GM15510 (cell line): ENCODE results near the gene PAK5.

Experiments
- POLR2A ChIP-seq: IDR thresholded peaks from 3 replicates; pipeline ENCODE4 v1.6.1; 2011; ENCODE audit warnings: borderline replicate concordance; ENCODE audit not compliant: insufficient read length; ENCODE audit errors: extremely low read depth

Gene PAK5

DNA sequence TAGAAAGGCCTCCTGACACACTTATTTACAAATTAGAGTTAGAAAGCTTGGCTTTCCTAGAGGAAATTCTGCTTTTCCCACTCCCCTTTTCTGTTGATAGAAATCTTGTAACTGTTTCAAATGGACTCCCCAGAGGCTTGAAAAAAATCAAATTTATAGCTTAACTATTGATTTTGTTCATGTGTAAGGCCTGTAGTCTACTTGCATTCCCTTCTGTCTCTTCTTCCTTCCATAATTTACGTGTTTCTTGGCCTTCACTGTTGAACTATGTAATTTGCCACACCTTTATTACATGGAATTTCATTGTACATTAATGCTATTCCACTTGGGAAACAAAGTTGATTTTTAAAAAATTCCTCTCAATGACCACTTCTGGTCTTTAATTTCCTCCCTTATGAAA is 243.1 kb downstream of the PAK5 start:
- no peak for TF ChIP-seq POLR2A

DNA sequence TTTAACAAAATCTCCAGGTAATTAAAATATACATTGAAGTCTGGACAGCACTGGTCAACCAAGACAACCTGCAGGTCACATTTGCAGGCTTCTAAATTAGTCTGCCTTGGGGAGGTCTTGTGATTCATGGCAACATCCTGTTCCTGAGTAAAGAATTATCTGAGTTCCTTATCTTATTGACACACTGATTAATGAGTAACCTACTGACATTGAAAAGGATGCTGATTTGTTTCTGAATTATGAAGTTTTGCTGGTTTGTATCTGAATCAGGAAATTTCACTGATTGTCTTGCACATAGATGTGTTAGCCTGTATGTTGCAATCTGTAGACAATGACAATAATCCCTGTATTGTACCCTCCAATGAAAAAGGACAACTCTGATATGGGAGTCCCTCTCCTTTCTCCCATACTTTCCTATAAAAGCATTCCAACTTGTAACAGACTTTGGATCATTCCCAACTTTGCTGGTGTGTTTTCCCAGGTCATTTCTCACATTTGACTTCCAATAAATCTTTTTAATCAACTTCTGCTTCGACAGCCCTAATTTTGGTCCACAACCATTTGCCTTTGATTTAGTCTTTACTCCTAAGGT is 244.5 kb downstream of the PAK5 start:
- no peak for TF ChIP-seq POLR2A

DNA sequence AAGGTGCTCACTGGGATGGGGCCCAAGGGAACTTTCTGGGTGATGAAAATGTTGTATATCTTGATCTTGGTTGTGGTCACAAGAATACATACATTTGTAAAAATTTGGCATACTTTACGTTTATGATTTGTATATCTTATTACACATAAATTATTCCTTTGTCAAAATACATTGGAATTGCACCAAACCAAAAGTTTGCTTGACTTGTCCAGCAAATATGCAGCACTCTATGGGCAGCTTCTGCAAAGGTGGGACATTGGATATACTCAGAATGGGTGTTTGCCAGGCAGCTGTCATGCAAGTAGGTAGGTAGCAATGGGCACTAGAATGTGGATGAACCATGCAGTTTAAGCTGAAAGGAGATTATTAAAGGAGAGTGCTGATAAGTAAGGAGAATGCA is 246.5 kb downstream of the PAK5 start:
- TF ChIP-seq POLR2A, result no peak

DNA sequence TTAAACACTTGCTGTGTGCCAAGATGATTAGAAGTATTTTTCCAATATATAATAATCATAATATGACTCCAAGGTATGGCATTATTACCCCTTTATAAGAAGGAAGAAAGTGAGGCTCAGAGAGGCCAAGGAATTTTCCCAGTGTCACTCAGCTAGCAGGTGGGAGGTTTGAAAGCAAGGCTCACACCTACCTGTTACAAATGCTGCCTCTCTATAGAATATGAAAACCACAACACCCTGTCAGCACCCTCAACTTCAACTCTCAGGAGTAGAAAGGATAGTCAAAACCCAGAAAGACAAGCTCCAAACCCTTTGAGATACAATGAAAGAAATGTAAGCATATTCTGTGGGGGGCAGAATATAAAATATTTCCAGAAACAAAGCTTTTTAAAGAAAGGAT is 247.8 kb downstream of the PAK5 start:
- no peak for TF ChIP-seq POLR2A

DNA sequence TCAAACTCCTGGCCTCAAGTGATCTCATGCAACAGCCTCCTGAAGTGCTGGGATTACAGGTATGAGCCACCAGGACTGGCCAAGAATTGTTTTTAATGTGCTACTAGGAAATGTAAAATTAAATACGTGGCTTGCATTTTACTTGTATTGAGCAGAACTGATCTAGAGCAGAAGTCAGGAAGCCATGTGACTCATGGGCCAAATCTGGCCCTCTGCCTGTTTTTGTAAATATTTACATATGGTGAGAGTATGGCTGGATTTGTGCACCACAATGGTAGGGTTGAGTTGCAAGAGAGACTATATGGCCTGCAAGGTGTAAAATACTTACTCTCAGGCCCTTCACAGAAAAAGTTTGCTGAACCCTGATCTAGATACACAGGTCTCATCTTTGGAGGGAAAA is 248.7 kb downstream of the PAK5 start:
- TF ChIP-seq POLR2A, result no peak

DNA sequence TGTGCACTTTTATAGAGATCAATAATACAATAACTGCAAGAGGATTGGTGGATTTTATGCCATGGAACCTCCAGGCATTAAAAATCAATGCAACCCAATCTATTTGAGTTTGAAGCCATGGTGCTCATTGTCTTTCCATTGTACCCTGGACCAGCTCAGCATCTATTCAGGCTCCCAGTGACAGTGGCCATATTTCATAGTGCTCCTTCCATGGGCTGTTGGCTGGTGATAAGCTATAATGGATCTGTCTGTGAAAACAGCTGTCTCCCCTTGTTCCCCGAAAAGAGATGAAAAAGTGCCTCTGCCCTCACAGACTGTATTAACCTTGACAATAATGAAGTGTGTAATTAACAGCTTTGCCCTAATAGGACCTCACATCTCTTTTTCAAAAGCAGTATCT is 250.2 kb downstream of the PAK5 start:
- no peak for TF ChIP-seq POLR2A

DNA sequence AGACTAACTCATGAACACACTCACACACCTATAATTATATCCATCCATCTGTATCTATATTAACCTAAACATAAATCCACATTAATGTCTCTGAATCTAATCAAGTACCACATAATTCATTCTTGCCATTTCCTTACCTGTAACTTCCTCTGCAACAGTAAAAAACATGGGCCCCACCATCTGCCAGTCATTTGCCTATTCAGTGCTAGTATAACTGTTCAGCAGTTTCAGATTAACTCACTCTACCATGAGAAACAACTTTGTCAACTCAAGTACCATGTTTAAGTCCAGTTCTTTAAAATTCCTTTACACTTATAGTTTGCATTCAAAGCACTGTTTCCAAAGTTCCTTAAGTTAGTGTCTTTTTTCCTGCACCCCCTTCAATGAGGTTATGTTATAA is 255.7 kb downstream of the PAK5 start:
- TF ChIP-seq POLR2A, result no peak

DNA sequence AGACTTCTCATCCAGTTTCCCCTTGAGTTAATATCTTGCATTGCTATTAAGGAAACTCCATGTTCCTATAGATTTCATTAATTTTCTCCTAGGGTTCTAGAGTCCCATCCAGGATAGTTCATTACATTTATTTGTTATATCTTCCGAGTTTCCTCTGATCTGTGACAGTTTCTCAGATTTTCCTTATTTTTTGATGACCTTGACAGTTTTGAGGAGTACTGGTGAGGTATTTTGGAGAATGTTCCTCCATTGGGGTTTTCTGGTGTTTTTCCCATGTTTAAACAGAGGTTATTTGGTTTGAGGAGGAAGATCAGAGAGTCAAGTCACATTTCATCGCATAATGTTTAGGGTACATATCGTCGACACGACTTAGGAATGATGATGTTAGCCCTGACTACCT is 256.7 kb downstream of the PAK5 start:
- no peak for TF ChIP-seq POLR2A

DNA sequence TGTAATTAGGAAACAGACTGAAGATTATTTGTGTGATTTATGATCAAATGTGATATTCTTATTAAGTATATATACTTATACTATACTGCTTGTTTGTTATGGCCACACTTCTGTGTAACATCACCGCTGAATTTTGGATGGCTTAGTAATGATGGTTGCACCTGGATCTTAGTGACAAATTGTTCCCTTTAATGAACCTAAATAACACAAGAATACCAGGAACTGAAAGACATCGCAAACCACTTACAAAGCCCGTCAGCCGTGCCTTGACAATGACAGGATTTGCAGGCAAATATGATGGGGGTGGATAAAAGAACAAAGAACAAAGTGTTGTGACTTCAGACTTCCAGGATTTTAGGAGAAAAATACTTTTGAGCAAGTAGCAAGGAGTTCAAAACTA is 257.4 kb downstream of the PAK5 start:
- no peak for TF ChIP-seq POLR2A

DNA sequence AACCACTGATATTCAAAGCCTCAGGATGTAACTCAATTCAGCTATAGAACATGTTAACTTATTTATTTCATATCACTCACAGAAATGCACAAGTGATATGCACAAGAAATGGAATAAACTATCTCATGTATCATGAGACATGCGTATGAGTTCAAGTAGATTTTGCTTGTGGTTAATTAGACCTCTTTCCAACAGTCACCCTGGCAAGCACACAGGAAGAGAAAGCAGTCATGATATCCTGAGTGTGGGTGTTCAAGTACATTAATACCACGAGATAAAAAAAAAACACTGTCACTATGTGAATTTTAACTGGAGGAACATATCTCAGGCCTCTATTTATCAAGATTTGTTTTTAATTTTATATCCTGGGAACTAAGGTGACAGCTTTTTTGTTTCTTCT is 260.3 kb downstream of the PAK5 start:
- no peak for TF ChIP-seq POLR2A

DNA sequence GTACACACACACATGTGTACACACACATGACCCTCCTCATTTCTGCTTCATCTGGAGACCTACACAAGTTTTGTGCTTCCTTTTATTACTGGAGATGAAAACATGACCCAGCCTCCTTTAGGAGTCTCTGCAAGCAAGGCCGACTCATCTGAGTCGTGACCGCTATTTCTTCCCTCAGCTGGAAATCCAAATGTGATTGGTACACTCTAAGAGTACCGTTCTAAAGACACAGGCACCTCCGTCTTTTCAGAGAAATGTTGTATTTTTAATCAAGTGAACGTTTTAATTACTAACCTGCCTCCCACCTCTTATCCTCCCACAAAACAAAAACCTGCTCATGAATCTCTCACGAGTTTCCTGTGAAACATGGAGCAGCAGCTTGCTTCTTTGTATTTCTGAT is 261.5 kb downstream of the PAK5 start:
- no peak for TF ChIP-seq POLR2A

DNA sequence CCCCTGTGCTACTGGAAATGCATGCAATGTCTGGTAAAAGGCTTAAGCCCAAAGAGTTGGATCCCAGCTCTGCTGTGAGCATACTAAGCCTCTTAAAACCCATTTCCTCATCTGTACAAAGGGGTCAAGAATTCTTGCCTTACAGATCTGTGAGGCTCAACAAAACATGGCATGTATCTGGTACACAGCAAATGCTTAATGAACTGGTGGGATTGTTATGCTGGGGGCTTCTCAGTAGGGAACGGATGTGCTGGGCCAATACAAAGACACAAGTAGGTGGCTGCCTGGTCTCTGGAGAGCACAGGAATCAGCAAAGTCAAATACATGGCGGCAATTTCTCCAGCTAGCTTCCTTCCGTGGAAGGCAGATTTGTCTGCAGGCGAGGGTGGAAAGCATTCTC is 262.2 kb downstream of the PAK5 start:
- no peak for TF ChIP-seq POLR2A

DNA sequence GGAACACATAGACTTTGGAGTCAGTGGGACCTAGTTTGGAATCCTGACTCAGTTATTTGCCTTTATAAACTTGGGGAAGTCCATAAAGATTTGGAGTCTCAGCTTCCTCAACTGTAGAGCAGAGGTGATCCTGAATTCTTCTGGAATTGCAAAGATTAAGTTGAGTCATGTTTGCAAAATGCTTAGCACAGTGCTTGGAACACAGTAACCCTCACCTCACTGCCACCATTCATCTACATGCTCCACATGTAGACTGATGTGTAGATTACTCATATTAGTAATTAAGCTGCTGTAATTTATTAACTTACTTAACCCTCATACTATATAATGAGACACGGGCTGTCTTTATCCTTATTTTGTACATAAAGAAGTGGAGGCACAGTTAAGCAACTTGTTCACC is 263.0 kb downstream of the PAK5 start:
- TF ChIP-seq POLR2A, result no peak

DNA sequence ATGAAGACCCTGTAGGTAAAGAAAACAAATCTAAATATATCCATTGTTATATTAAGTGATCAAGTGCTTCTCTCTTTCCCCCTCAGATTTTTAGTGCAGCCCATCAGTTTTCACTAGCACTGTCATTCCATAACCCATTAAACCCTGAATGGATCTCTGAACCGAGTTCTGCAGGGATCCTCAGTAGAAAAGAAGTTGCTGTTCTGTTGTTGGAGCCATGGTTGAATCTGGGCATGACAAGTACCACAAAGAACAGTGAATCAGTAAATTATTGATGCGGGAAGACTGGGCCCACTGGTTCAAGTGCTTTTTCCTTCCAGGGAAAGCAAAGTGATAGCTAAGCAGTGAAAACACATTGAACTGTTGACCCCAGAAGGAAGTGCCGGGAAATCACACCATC is 264.1 kb downstream of the PAK5 start:
- TF ChIP-seq POLR2A, result no peak

DNA sequence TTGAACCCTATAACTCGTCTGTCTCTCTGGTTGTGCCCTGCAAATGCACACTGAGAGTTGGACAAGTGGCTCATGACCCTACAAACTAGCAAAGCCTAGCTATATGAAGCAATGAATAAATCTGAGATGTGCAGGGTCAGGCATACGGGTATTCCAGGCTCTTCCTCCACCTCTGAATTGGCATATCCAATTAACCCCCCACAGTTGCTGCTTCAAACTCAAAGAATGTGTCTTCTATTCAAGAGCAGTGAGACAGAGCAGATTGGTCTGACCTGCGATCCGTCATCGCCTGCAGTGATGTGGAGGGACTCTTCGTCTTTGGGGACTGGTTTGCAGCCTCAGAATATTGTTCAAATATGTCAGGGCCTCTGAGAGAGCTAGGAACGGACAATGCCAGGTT is 264.7 kb downstream of the PAK5 start:
- no peak for TF ChIP-seq POLR2A

DNA sequence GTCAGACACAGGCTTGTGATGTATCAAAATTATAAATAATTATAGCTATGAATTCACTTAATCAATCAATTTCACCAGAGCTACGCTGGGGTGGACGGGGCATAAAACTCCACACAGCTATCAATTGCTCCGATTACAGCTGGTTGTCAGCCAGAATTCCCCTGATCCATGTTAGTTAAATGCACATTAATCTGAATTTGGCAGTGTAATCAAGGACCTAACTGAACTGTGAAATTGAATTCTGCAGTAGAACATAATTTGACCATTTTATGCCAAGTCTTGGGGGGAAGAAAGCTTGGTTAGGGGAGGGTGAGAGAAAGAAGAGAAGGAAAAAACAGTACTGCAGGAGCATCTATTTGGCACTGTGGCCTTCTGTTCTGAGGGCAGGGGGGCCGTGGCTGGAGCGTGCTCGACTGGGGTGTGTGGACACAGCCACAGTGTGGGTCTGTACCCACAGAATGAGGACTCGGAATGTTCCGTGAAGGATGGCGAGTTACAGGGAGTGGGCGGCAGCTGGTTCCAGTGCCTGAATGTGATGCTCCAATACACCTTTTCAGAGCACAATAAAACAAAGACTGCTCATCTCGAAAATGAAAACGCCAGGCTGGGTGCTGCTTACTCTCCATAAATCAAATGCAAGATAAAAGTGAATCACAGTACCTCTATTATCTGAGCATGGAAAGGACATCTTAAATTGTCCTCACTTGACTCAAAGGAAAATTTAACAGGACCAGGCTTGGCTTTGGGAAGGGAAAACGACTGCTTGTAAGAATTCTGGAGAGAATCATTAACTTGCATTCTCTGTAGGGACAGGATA is 265.3 kb downstream of the PAK5 start:
- no peak for TF ChIP-seq POLR2A
